Body of pancreas (tissue), 4 donors: ENCODE data around the gene CYGB. TPM values are rescaled to one million over a fixed set of nuclear protein-coding genes. Genes with fewer than 3 reads are reported as not detected.

Experiments
- ATAC-seq: fragments of 150-250 bp; one replicate; pipeline ENCODE4 v1.9.1; 2016
- DNase-seq, 4 donors: peaks; one replicate each; pipeline ENCODE4 v3.0.0-alpha.2; 2019
- H3K27ac ChIP-seq, 4 donors: fragments of 200-600 bp; sonication (generic); 1 replicate in 3 of 4; 2 replicates in 1 of 4; pipeline versions ENCODE4 v1.5.1 to v1.6.1; 2016 to 2019; ENCODE audit warnings: mild to moderate bottlenecking in 1 of 4, mixed read lengths in 1 of 4, moderate library complexity in 1 of 4
- H3K27me3 ChIP-seq, 2 donors: fragments of 200-600 bp; sonication (generic); one replicate each; pipeline ENCODE4 v1.6.0; 2016; ENCODE audit warnings: mild to moderate bottlenecking in 1 of 2
- H3K36me3 ChIP-seq, 2 donors: fragments of 200-600 bp; sonication (generic); replicated peaks in 1 of 2; 2 replicates each; pipeline ENCODE4 v1.5.1; 2016; ENCODE audit warnings: low read depth in 2 of 2; ENCODE audit not compliant: insufficient read depth in 1 of 2
- H3K4me1 ChIP-seq: fragments of 200-600 bp; sonication (generic); one replicate; pipeline ENCODE4 v1.6.0; 2016
- H3K4me3 ChIP-seq, 2 donors: fragments of 200-600 bp; sonication (generic); 1 replicate in 1 of 2; 2 replicates in 1 of 2; pipeline ENCODE4 v1.5.1; 2016 to 2019
- H3K9me3 ChIP-seq, 3 donors: fragments of 200-600 bp; sonication (generic); 1 replicate in 2 of 3; 2 replicates in 1 of 3; pipeline ENCODE4 v1.5.1; 2016
- CTCF ChIP-seq, 7 experiments: fragments of 450-650 bp in 4 of 7; fragments of 200-600 bp in 3 of 7; sonication (generic) in 3 of 7; IDR thresholded peaks; one replicate each; pipeline ENCODE4 v1.5.1; 2016 to 2019; ENCODE audit warnings: antibody characterized with exemption in 7 of 7
- POLR2A ChIP-seq, 3 donors: fragments of 450-650 bp; IDR thresholded peaks; one replicate each; pipeline ENCODE4 v1.6.1; 2016; ENCODE audit warnings: antibody characterized with exemption in 3 of 3, mild to moderate bottlenecking in 2 of 3
- WGBS, 2 donors: methylation state at CpG; one replicate each; pipeline ENCODE4 v1.1.5; 2017; 5-methylcytosine and 5-hydroxymethylcytosine counted together
- intact Hi-C: fragments of 100-400 bp; cut with DNase I; formaldehyde crosslinking; loops from one replicate; pipeline ENCODE4 v1.15.1; 2023
- total RNA-seq, 2 donors: library from RNA; depleted of rRNA; stranded (reverse); fragments of >200 nt; gene quantifications; one replicate each; pipeline ENCODE4 v1.1.0, GENCODE V29; 2016

Gene CYGB
- total RNA-seq, result 10 to 100 TPM in 1 of 2 donors, 1 to 10 TPM in 1; 9.6 to 21.1 TPM

- H3K36me3 ChIP-seq, result no peaks in the 10 kb centered on the region
- TF ChIP-seq POLR2A (IDR thresholded peaks at IDR 0.05) (no peak), CTCF (IDR thresholded peaks at IDR 0.05) (no peak)
- no peaks in the 10 kb centered on the region for H3K9me3 ChIP-seq
- H3K27ac ChIP-seq, result peak within 1 kb of the TSS in 3 of 4 donors; percentile 29 to 50 (median 43)
- peaks cover 0 to 10% of the 10 kb centered on the region in 2 donors for H3K27me3 ChIP-seq
- 2% methylated on average over 20 to 89 of the region's 95 CpGs for WGBS, 2 donors
- DNase-seq (no peak), ATAC-seq (no peak)
- H3K4me1 ChIP-seq, result peaks cover 29% of the 10 kb centered on the region
- H3K4me3 ChIP-seq, result no peak within 1 kb of the TSS
- intact Hi-C loops, result no loop called here
Measured at GRCh38 chr17:76537578-76538280, at the start of gene CYGB. CYGB (minus strand) TSS chr17:76537709; CDS start chr17:76537542, 167 bp downstream.

GRCh38 chr17:76586741-76587487, 49.4 kb upstream of the CYGB start:
- Histone ChIP-seq H3K9me3 (no peaks in the 10 kb centered on the region), H3K4me1 (peaks cover 24% of the 10 kb centered on the region), H3K27ac (no peak overlapping the region), H3K4me3 (no peak overlapping the region), H3K36me3 (no peaks in the 10 kb centered on the region), H3K27me3 (no peaks in the 10 kb centered on the region)
- ATAC-seq (no peak), DNase-seq (no peak)
- intact Hi-C loops, result no loop called here
- TF ChIP-seq POLR2A (IDR thresholded peaks at IDR 0.05) (no peak), CTCF (IDR thresholded peaks at IDR 0.05) (no peak)
- 41 to 53% methylated on average over 16 to 17 of the region's 17 CpGs for WGBS, 2 donors

- WGBS, 2 donors, result 1 to 7% methylated on average over 5 to 76 of the region's 84 CpGs
- no peaks in the 10 kb centered on the region for H3K27me3 ChIP-seq
- TF ChIP-seq POLR2A (IDR thresholded peaks at IDR 0.05) (peak; percentile 50 to 64 (median 56)), CTCF (IDR thresholded peaks at IDR 0.05) (peak; percentile 26 to 78 (median 60))
- DNase-seq (peak; percentile 68 to 80 (median 78)), ATAC-seq (peak; percentile 90)
- H3K27ac ChIP-seq, result peak within 1 kb of the TSS in 3 of 4 donors; percentile 78 to 79 (median 78)
- intact Hi-C loops, result no loop called here
- H3K9me3 ChIP-seq, result no peaks in the 10 kb centered on the region
- peak within 1 kb of the TSS; percentile 32 to 80 for H3K4me3 ChIP-seq
- H3K4me1 ChIP-seq, result peaks cover 24% of the 10 kb centered on the region
- H3K36me3 ChIP-seq, result no peaks in the 10 kb centered on the region
Measured at GRCh38 chr17:76585649-76586593, 48.4 kb upstream of the CYGB start, which contains the start of gene ST6GALNAC2. ST6GALNAC2 (minus strand) TSS chr17:76585860; CDS start chr17:76585808, 52 bp downstream.

GRCh38 chr17:76585033-76585648, 47.6 kb upstream of the CYGB start:
- TF ChIP-seq POLR2A (IDR thresholded peaks at IDR 0.05) (peak in 1 of 3 donors; percentile 30), CTCF (IDR thresholded peaks at IDR 0.05) (no peak)
- Histone ChIP-seq H3K9me3 (no peaks in the 10 kb centered on the region), H3K4me3 (peak overlapping the region; percentile 32 to 80), H3K27ac (peak overlapping the region in 3 of 4 donors; percentile 78 to 79 (median 78)), H3K4me1 (peaks cover 24% of the 10 kb centered on the region), H3K27me3 (no peaks in the 10 kb centered on the region), H3K36me3 (no peaks in the 10 kb centered on the region)
- intact Hi-C loops, result no loop called here
- ATAC-seq, result peak; percentile 38
- 1% methylated on average over 16 to 62 of the region's 62 CpGs for WGBS, 2 donors
- DNase-seq, result peak in 3 of 4 donors; percentile 18 to 39 (median 34)
